ENCODE data around the gene PTPRN2.

The PTPRN2 gene

DNA sequence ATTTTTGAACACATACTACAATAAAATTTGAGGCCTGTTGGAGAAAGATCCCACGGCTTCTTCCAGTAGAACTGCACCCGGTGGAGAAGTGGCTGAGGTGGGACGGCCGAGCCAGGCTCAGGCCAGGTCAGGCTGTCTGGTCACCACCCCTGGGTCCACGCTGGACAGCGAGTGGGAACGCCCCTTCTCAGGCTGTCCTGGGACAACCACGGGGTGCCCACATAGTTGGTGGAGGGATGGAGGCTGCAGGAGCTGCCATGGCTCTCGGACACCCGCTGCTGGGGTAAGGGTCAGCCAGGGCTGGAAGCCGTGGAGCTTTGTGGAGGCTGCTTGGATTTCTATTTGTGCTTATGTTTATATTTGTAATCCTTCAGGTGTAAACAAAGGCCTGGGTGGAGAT lies 1044.3 kb downstream of the PTPRN2 start:
- no peak for TF ChIP-seq CTCF (IDR thresholded peaks at IDR 0.05)
- Histone ChIP-seq H3K9me3 (ENCODE audit: control insufficient read depth, low read length) (no peaks in the 10 kb centered on the region), H3K4me2 (ENCODE audit: low read length) (no peak overlapping the region), H3K79me2 (no peaks in the 10 kb centered on the region), H3K36me3 (ENCODE audit: control insufficient read depth, insufficient read depth, low read length) (no peaks in the 10 kb centered on the region), H2AFZ (no peak overlapping the region), H3K4me1 (no peaks in the 10 kb centered on the region), H3K9ac (no peak overlapping the region), H3K27me3 (ENCODE audit: control insufficient read depth, insufficient read depth, low read length) (no peaks in the 10 kb centered on the region), H3K27ac (no peak overlapping the region), H3K4me3 (ENCODE audit: low read depth, low read length) (no peak overlapping the region)

GRCh38 chr7:157542068-157543021 lies 1045.3 kb downstream of the PTPRN2 start:
- no peak for TF ChIP-seq CTCF (IDR thresholded peaks at IDR 0.05)
- no peaks in the 10 kb centered on the region for H3K27me3 ChIP-seq (ENCODE audit: control insufficient read depth, insufficient read depth, low read length)
- no peak overlapping the region for H3K4me2 ChIP-seq (ENCODE audit: low read length)

DNA sequence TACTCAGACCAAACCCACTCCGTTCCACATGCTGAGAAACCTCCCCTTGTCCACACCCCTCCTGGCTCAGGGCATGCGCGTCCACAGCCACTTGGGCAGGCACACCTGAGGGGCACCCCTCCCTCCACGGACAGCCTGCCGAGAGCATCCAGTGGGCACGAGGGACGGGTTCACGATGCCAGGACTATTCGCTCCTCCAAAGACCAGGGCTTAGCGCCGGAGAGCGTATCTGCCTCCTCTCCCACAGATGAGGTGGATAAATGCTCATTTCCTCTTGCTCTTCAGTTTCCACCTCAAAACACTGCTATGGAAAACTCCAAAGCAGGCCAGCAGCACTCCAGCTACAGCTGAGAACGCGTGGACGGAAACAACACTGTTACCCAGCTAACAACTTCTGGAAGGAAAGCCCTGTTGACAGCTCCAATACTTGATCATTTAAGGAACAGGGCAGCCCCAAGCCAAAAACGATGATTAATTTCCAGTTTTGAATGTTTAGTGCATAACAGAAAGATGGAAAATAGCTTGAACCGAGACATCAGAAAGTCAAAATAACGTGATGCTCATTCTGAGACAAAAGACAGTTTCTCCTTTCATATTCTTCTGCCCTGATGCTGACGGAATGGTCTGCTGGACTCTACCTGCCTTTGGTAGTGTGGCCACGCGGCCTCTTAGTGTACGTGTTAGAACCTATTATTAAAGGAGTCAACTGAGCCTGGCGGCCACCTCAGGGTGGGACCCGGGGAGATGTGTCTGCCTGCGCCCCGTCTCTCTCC lies 1046.1 kb downstream of the PTPRN2 start:
- H3K79me2 ChIP-seq: no peaks in the 10 kb centered on the region
- TF ChIP-seq CTCF (IDR thresholded peaks at IDR 0.05): no peak
- H3K4me1 ChIP-seq: no peaks in the 10 kb centered on the region
- no peaks in the 10 kb centered on the region for H3K36me3 ChIP-seq (ENCODE audit: control insufficient read depth, insufficient read depth, low read length)
- H3K9ac ChIP-seq: no peak overlapping the region
- H3K4me3 ChIP-seq (ENCODE audit: low read depth, low read length): no peak overlapping the region
- no peak overlapping the region for H2AFZ ChIP-seq
- H3K27me3 ChIP-seq (ENCODE audit: control insufficient read depth, insufficient read depth, low read length): no peaks in the 10 kb centered on the region
- H3K9me3 ChIP-seq (ENCODE audit: control insufficient read depth, low read length): no peaks in the 10 kb centered on the region
- no peak overlapping the region for H3K27ac ChIP-seq
- no peak overlapping the region for H3K4me2 ChIP-seq (ENCODE audit: low read length)

More at GRCh38 chr7:157542068-157543021, 1045.3 kb downstream of the PTPRN2 start:
- H3K9me3 ChIP-seq (ENCODE audit: control insufficient read depth, low read length): no peaks in the 10 kb centered on the region
- no peaks in the 10 kb centered on the region for H3K36me3 ChIP-seq (ENCODE audit: control insufficient read depth, insufficient read depth, low read length)
- no peak overlapping the region for H2AFZ ChIP-seq
- H3K4me3 ChIP-seq (ENCODE audit: low read depth, low read length): no peak overlapping the region
- no peak overlapping the region for H3K27ac ChIP-seq
- no peaks in the 10 kb centered on the region for H3K4me1 ChIP-seq
- no peaks in the 10 kb centered on the region for H3K79me2 ChIP-seq
- H3K9ac ChIP-seq: no peak overlapping the region

DNA sequence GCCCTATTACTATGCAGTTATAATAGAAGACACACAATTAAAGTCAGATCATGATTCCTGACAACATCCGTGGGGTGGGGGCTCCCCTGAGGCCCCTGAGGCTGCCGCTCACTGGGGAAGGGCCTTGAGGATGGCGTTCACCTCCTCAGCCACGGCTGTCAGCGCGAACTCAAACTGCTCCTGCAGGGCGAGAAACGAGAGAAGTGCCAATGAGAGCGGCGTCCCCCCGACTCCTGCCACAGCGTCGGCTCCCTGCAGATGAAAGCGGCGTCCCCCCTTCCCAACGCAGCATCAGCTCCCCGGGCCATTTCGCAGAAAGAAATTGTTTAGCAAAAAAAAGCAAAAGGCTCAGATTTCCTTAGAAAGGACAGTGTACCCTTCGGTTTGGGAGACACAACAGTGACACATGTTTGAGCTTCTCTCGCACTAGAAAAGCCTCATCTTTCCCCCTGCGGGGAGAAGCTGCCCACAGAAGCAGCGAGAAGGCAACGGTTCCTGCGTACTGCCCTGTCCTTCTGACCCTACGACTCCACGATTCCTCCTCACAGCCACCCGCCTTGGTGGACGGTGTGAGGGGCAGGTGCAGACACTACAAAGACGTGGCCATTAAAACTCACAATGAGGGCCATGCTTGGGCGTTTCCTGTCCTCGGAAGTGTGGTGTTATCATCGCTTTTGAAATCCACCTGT lies 1046.9 kb downstream of the PTPRN2 start:
- Histone ChIP-seq H3K4me1 (no peaks in the 10 kb centered on the region), H3K4me2 (ENCODE audit: low read length) (no peak overlapping the region), H3K27ac (no peak overlapping the region), H2AFZ (no peak overlapping the region), H3K36me3 (ENCODE audit: control insufficient read depth, insufficient read depth, low read length) (no peaks in the 10 kb centered on the region), H3K9me3 (ENCODE audit: control insufficient read depth, low read length) (no peaks in the 10 kb centered on the region), H3K27me3 (ENCODE audit: control insufficient read depth, insufficient read depth, low read length) (no peaks in the 10 kb centered on the region), H3K9ac (no peak overlapping the region), H3K4me3 (ENCODE audit: low read depth, low read length) (no peak overlapping the region), H3K79me2 (no peaks in the 10 kb centered on the region)
- no peak for TF ChIP-seq CTCF (IDR thresholded peaks at IDR 0.05)

Measured in parathyroid adenoma (tissue), 2 donors.